ENCODE results near the gene NRM. TPM values are rescaled to one million over a fixed set of nuclear protein-coding genes. Genes with fewer than 3 reads are reported as not detected.
A peak's percentile ranks its signal among the peaks of the same experiment; 100 is the strongest.
"Not testable (repeated sequence)": the region's sequence is repeated elsewhere in the genome, so short reads cannot be mapped to it uniquely, and the experiment has no call there.

The NRM gene
- total RNA-seq, 1 donor from 2014 or later: 3.7 TPM

DNA sequence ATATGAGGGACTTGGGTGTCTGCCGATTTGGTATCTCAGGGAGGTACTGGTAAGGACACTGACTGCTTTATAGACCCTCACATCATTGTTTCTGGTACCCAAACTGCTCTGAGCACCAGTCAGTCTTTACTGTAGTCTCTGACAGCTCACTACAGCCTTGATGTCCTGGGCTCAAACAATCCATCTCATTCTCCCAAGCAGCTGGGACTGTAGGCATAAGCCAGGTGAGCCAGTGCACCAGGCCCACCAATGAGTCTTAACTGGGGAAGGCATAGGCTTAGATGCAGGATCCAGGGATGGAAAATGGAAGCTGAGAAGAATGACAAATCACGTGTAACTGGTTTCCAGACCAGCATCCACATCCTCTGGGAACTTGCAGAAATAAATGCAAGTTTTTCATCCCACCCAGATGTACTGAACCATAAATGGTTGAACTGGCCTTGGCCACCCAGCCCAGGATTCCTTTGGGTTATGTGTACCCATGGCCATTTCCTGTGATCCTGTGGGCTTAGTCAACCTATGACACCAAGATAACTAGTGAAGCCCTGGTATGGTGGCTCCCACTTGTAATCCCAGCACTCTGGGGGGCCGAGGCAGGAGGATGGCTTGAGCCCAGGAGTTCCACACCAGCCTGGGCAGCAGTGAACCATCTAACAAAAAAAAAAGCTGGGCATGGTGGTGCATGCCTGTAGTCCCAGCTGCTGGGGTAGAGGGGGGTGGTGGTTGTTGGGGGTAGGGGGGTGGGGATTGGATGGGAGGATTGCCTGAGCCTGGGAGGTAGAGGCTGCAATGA is 35.1 kb upstream of the NRM start:
- Histone ChIP-seq H3K9me3 (ENCODE audit: control insufficient read depth in 3 of 3, low read length in 3 of 3) (no peaks in the 10 kb centered on the region), H3K27ac (ENCODE audit: low read depth, low read length) (no peak overlapping the region), H3K9ac (ENCODE audit: low read depth in 1 of 3, low read length in 3 of 3) (no peak overlapping the region), H3K4me1 (ENCODE audit: control insufficient read depth in 3 of 3, insufficient read depth in 3 of 3, low read length in 3 of 3) (peaks cover 23 to 41% (median 31%) of the 10 kb centered on the region in 3 donors), H3K4me3 (ENCODE audit: low read length in 3 of 3) (no peak overlapping the region), H3K27me3 (ENCODE audit: control insufficient read depth in 3 of 3, insufficient read depth in 3 of 3, low read length in 3 of 3) (no peaks in the 10 kb centered on the region), H3K36me3 (ENCODE audit: control insufficient read depth in 3 of 3, insufficient read depth in 3 of 3, low read length in 3 of 3) (peaks cover 48 to 65% (median 63%) of the 10 kb centered on the region in 3 donors)

DNA sequence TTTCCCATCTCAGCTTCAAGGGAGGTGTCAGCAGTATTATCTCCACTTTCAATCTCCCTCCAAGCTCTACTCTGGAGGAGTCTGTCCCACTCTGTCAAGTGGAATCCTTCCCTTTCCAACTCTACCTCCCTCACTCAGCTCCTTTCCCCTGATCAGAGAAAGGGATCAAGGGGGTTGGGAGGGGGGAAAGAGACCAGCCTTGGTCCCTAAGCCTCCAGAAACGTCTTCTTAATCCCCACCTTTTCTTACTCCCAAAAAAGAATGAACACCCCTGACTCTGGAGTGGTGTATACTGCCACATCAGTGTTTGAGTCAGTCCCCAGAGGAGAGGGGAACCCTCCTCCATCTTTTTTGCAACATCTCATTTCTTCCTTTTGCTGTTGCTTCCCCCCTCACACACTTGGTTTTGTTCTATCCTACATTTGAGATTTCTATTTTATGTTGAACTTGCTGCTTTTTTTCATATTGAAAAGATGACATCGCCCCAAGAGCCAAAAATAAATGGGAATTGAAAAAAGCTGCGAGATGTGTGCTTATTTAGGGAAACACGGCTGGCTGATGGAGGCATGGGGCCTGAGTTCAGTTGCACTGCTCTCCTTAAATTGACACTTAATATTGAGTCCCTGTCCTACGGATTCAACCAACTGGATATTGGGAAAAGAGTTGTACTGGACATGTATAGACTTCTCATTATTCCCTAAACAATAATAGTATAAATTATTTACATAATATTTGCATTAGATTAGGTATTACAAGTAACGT is 34.3 kb upstream of the NRM start:
- Histone ChIP-seq H3K9me3 (ENCODE audit: control insufficient read depth in 3 of 3, low read length in 3 of 3) (no peaks in the 10 kb centered on the region), H3K9ac (ENCODE audit: low read depth in 1 of 3, low read length in 3 of 3) (no peak overlapping the region), H3K36me3 (ENCODE audit: control insufficient read depth in 3 of 3, insufficient read depth in 3 of 3, low read length in 3 of 3) (peaks cover 40 to 57% (median 55%) of the 10 kb centered on the region in 3 donors), H3K4me3 (ENCODE audit: low read length in 3 of 3) (no peak overlapping the region), H3K27ac (ENCODE audit: low read depth, low read length) (no peak overlapping the region), H3K4me1 (ENCODE audit: control insufficient read depth in 3 of 3, insufficient read depth in 3 of 3, low read length in 3 of 3) (peaks cover 20 to 38% (median 27%) of the 10 kb centered on the region in 3 donors), H3K27me3 (ENCODE audit: control insufficient read depth in 3 of 3, insufficient read depth in 3 of 3, low read length in 3 of 3) (no peaks in the 10 kb centered on the region)

DNA sequence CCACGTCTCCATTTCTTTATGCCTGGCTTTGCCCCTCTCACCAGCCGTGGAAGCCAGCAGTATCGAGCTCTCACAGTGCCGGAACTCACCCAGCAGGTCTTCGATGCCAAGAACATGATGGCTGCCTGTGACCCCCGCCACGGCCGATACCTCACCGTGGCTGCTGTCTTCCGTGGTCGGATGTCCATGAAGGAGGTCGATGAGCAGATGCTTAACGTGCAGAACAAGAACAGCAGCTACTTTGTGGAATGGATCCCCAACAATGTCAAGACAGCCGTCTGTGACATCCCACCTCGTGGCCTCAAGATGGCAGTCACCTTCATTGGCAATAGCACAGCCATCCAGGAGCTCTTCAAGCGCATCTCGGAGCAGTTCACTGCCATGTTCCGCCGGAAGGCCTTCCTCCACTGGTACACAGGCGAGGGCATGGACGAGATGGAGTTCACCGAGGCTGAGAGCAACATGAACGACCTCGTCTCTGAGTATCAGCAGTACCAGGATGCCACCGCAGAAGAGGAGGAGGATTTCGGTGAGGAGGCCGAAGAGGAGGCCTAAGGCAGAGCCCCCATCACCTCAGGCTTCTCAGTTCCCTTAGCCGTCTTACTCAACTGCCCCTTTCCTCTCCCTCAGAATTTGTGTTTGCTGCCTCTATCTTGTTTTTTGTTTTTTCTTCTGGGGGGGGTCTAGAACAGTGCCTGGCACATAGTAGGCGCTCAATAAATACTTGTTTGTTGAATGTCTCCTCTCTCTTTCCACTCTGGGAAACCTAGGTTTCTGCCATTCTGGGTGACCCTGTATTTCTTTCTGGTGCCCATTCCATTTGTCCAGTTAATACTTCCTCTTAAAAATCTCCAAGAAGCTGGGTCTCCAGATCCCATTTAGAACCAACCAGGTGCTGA is 33.3 kb upstream of the NRM start:
- not testable (repeated sequence) for H3K9me3 ChIP-seq (ENCODE audit: control insufficient read depth in 3 of 3, low read length in 3 of 3); H3K9ac ChIP-seq (ENCODE audit: low read depth in 1 of 3, low read length in 3 of 3); H3K4me3 ChIP-seq (ENCODE audit: low read length in 3 of 3); H3K27ac ChIP-seq (ENCODE audit: low read depth, low read length); H3K27me3 ChIP-seq (ENCODE audit: control insufficient read depth in 3 of 3, insufficient read depth in 3 of 3, low read length in 3 of 3)
- H3K4me1 ChIP-seq (ENCODE audit: control insufficient read depth in 3 of 3, insufficient read depth in 3 of 3, low read length in 3 of 3): peaks cover 27 to 42% (median 31%) of the 10 kb centered on the region in 3 donors
- peaks cover 34 to 47% (median 45%) of the 10 kb centered on the region in 3 donors for H3K36me3 ChIP-seq (ENCODE audit: control insufficient read depth in 3 of 3, insufficient read depth in 3 of 3, low read length in 3 of 3)

DNA sequence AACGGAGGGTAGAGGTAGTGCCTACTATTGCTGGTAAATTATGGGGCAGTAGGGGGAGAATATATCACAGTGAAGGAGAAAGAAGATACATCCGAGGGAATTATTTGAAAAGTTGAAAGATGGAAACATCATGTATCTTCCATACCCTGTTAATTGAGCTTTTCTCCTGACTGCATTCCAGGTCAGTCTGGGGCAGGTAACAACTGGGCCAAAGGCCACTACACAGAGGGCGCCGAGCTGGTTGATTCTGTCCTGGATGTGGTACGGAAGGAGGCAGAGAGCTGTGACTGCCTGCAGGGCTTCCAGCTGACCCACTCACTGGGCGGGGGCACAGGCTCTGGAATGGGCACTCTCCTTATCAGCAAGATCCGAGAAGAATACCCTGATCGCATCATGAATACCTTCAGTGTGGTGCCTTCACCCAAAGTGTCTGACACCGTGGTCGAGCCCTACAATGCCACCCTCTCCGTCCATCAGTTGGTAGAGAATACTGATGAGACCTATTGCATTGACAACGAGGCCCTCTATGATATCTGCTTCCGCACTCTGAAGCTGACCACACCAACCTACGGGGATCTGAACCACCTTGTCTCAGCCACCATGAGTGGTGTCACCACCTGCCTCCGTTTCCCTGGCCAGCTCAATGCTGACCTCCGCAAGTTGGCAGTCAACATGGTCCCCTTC is 32.5 kb upstream of the NRM start:
- H3K4me3 ChIP-seq (ENCODE audit: low read length in 3 of 3): not testable (repeated sequence)

DNA sequence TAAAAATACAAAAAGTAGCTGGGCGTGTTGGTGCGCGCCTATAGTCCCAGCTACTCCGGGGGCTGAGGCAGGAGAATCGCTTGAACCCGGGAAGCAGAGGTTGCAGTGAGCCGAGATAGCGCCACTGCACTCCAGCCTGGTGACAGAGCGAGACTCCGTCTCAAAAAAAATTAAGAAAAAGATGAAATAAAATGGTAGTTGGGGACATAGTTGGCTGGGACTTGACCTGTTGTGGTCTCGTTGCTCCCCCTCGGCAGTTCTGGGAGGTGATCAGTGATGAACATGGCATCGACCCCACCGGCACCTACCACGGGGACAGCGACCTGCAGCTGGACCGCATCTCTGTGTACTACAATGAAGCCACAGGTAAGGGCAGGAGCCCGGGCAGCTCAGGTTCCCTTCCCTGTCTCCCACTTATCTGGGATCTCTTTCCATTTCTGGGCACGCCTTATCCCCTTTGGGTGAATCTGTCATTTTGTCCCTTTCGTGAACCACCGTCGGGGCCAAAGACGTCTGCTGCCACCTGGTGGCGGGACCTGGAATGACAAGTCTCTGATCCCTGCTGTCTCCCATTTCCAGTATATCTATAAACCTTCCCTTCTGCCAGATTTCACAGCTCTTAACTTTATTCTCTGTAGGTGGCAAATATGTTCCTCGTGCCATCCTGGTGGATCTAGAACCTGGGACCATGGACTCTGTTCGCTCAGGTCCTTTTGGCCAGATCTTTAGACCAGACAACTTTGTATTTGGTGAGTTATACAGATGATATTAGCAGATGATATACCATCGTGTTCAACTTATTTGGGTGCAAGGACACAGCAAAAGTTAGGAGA is 31.7 kb upstream of the NRM start:
- H3K4me3 ChIP-seq (ENCODE audit: low read length in 3 of 3): peak overlapping the region; percentile 71 to 81 (median 74)

More for the DNA sequence above, 32.5 kb upstream of the NRM start:
- not testable (repeated sequence) for H3K9me3 ChIP-seq (ENCODE audit: control insufficient read depth in 3 of 3, low read length in 3 of 3); H3K9ac ChIP-seq (ENCODE audit: low read depth in 1 of 3, low read length in 3 of 3); H3K27me3 ChIP-seq (ENCODE audit: control insufficient read depth in 3 of 3, insufficient read depth in 3 of 3, low read length in 3 of 3)
- Histone ChIP-seq H3K4me1 (ENCODE audit: control insufficient read depth in 3 of 3, insufficient read depth in 3 of 3, low read length in 3 of 3) (peaks cover 28 to 42% (median 32%) of the 10 kb centered on the region in 3 donors), H3K27ac (ENCODE audit: low read depth, low read length) (peak overlapping the region; percentile 8), H3K36me3 (ENCODE audit: control insufficient read depth in 3 of 3, insufficient read depth in 3 of 3, low read length in 3 of 3) (peaks cover 34 to 47% (median 45%) of the 10 kb centered on the region in 3 donors)

DNA sequence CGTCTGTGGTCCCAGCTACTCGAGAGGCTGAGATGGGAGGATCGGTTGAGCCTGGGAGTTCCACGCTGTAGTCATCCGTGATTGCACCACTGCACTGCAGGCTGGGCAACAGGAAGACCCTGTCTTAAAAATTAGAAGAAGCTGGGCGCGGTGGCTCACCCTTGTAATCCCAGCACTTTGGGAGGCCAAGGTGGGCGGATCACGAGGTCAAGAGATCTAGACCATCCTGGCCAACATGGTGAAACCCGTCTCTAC is 31.2 kb upstream of the NRM start:
- Histone ChIP-seq H3K27ac (ENCODE audit: low read depth, low read length) (peak overlapping the region; percentile 95), H3K36me3 (ENCODE audit: control insufficient read depth in 3 of 3, insufficient read depth in 3 of 3, low read length in 3 of 3) (peaks cover 25 to 35% (median 33%) of the 10 kb centered on the region in 3 donors), H3K9ac (ENCODE audit: low read depth in 1 of 3, low read length in 3 of 3) (peak overlapping the region in 2 of 3 donors; percentile 79 to 85), H3K4me3 (ENCODE audit: low read length in 3 of 3) (peak overlapping the region; percentile 71 to 81 (median 74)), H3K4me1 (ENCODE audit: control insufficient read depth in 3 of 3, insufficient read depth in 3 of 3, low read length in 3 of 3) (peaks cover 28 to 42% (median 30%) of the 10 kb centered on the region in 3 donors)
- not testable (repeated sequence) for H3K27me3 ChIP-seq (ENCODE audit: control insufficient read depth in 3 of 3, insufficient read depth in 3 of 3, low read length in 3 of 3); H3K9me3 ChIP-seq (ENCODE audit: control insufficient read depth in 3 of 3, low read length in 3 of 3)

More for the DNA sequence above, 31.7 kb upstream of the NRM start:
- Histone ChIP-seq H3K27me3 (ENCODE audit: control insufficient read depth in 3 of 3, insufficient read depth in 3 of 3, low read length in 3 of 3) (no peaks in the 10 kb centered on the region), H3K27ac (ENCODE audit: low read depth, low read length) (peak overlapping the region; percentile 95), H3K36me3 (ENCODE audit: control insufficient read depth in 3 of 3, insufficient read depth in 3 of 3, low read length in 3 of 3) (peaks cover 29 to 40% (median 38%) of the 10 kb centered on the region in 3 donors), H3K9me3 (ENCODE audit: control insufficient read depth in 3 of 3, low read length in 3 of 3) (no peaks in the 10 kb centered on the region), H3K4me1 (ENCODE audit: control insufficient read depth in 3 of 3, insufficient read depth in 3 of 3, low read length in 3 of 3) (peaks cover 28 to 42% (median 30%) of the 10 kb centered on the region in 3 donors), H3K9ac (ENCODE audit: low read depth in 1 of 3, low read length in 3 of 3) (peak overlapping the region in 2 of 3 donors; percentile 79 to 85)

DNA sequence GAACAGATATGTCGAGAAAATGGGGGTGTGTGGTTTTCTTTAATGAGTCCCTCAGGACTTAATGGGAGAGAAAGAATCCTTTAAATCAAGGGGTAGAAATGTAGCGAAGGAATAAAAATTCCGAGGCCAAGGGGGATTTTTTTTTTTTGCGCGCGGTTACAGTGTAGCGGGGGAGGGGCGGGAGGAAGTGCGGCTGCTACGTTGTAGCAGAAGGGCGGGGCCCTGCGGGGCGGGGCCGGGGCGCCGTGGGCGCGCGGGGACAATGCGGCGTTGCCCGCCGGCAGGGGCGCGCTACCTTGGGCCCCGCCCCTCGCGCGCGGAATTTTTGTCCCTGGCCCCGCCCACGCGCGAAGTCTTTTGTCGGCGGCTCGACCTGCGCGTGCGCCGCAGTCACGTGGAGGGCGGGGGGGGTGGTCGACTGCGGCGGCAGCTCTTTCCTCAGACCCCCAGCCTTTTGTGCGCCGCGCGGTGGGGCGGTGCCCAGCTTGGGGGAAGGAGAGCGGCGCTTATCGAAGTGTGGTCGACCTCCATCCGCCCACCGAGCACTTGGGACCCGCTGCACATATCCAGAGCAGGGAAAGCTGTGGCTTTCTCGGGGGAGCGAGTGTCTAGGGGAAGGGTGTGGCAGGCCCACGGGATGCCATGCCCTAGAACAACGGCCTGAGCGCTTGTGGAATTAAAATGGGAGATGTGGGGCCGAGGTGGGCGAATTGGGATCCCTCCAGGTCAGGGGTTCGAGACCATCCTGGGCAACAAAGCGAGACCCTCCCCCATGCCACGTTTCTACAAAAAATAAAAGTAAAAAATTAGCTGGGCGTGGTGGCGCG is 30.6 kb upstream of the NRM start:
- peak overlapping the region; percentile 95 for H3K27ac ChIP-seq (ENCODE audit: low read depth, low read length)
- H3K36me3 ChIP-seq (ENCODE audit: control insufficient read depth in 3 of 3, insufficient read depth in 3 of 3, low read length in 3 of 3): peaks cover 25 to 34% (median 33%) of the 10 kb centered on the region in 3 donors
- H3K27me3 ChIP-seq (ENCODE audit: control insufficient read depth in 3 of 3, insufficient read depth in 3 of 3, low read length in 3 of 3): no peaks in the 10 kb centered on the region
- H3K4me1 ChIP-seq (ENCODE audit: control insufficient read depth in 3 of 3, insufficient read depth in 3 of 3, low read length in 3 of 3): peaks cover 30 to 47% (median 34%) of the 10 kb centered on the region in 3 donors
- H3K4me3 ChIP-seq (ENCODE audit: low read length in 3 of 3): peak overlapping the region; percentile 76 to 98 (median 81)
- no peaks in the 10 kb centered on the region for H3K9me3 ChIP-seq (ENCODE audit: control insufficient read depth in 3 of 3, low read length in 3 of 3)
- H3K9ac ChIP-seq (ENCODE audit: low read depth in 1 of 3, low read length in 3 of 3): peak overlapping the region; percentile 91 to 93 (median 92)

DNA sequence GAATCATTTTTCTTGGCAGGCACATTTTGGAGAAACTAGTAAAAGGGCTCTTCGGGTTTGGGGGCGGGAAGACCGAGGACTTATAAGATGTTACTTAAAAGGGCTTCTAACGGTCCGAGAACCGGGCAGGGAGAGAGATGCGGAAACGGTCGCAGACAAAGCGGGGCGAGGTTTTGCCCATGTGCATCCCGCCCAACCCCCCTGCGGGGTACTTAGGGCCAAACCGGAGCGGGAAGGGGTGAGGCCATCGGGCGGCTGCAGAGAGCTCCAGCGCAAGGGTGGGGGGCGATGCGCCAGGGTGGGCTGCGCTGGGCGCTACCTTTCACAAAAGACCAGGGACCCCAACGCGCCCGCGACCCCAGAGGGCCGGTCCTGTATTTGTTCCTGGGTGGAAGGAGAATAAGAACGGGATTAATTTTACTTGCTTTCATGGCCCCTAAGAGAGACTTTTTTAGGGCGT is 30.0 kb upstream of the NRM start:
- Histone ChIP-seq H3K9me3 (ENCODE audit: control insufficient read depth in 3 of 3, low read length in 3 of 3) (no peaks in the 10 kb centered on the region), H3K4me3 (ENCODE audit: low read length in 3 of 3) (peak overlapping the region; percentile 76 to 98 (median 81)), H3K27me3 (ENCODE audit: control insufficient read depth in 3 of 3, insufficient read depth in 3 of 3, low read length in 3 of 3) (no peaks in the 10 kb centered on the region), H3K27ac (ENCODE audit: low read depth, low read length) (peak overlapping the region; percentile 95), H3K9ac (ENCODE audit: low read depth in 1 of 3, low read length in 3 of 3) (peak overlapping the region; percentile 91 to 93 (median 92)), H3K4me1 (ENCODE audit: control insufficient read depth in 3 of 3, insufficient read depth in 3 of 3, low read length in 3 of 3) (peaks cover 30 to 46% (median 35%) of the 10 kb centered on the region in 3 donors), H3K36me3 (ENCODE audit: control insufficient read depth in 3 of 3, insufficient read depth in 3 of 3, low read length in 3 of 3) (peaks cover 22 to 30% (median 30%) of the 10 kb centered on the region in 3 donors)

Data from skeletal muscle tissue (tissue), 4 donors.